Measurements from ENCODE around the gene ADAM19. TPM values are rescaled to one million over a fixed set of nuclear protein-coding genes. Genes with fewer than 3 reads are reported as not detected.

ADAM19 gene
- total and polyA plus RNA-seq, 2 experiments from 2014 or later, result 6.5 to 11.5 TPM

DNA sequence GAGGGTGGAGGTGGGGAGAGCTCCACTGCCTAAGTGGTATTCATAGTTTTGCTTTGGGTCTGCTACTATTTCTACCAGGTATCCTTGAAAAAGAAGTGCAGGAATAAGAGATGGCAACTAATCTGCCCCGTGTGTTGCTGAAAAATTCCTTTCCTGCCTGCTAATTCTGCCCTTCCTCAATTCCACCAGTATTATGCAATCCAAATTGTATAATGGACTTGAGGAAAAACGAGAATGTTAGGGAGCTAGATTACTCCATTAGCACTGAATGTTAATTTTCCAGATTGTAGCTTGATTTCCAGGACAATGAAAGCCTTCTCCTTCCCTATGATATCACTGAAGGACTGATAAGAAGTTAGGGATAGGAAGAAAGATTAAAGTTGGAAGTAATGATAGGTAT is 16.9 kb downstream of the ADAM19 start:
- peaks cover 18% of the 10 kb centered on the region for H3K4me1 ChIP-seq (ENCODE audit: low read depth)
- DNase-seq (ENCODE audit: low read depth in 1 of 2, low spot score in 1 of 2), result no peak
- no peak overlapping the region for H3K27ac ChIP-seq

DNA sequence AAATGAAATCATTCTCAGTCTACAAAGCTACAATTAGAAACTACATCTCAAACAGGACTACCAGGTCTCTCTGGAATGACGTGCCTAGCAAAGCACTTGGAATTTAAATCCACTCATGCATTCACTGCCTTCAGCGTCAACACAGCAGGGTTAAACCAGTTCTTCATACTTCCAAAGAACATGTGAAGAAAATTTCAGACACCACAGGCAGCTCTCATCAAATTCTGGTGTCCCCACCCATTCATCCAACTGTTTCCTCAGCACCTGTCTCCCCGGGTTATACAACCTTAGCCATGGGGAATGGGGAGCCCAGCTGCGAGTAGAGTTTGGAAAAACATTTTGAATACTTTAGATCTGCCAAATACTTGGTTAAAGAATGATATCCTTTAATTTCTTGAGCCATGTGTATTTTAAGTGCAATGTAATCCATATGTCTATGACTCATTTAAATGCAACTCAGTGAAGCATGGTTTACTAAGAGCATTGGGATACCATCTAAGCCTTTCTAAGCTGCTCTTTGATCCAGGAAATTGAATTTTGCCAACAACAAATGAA is 17.5 kb downstream of the ADAM19 start:
- peak in 1 of 2 donors; percentile 42 for DNase-seq (ENCODE audit: low read depth in 1 of 2, low spot score in 1 of 2)

More for the DNA sequence above, 16.9 kb downstream of the ADAM19 start:
- TF ChIP-seq, protein P1, sequence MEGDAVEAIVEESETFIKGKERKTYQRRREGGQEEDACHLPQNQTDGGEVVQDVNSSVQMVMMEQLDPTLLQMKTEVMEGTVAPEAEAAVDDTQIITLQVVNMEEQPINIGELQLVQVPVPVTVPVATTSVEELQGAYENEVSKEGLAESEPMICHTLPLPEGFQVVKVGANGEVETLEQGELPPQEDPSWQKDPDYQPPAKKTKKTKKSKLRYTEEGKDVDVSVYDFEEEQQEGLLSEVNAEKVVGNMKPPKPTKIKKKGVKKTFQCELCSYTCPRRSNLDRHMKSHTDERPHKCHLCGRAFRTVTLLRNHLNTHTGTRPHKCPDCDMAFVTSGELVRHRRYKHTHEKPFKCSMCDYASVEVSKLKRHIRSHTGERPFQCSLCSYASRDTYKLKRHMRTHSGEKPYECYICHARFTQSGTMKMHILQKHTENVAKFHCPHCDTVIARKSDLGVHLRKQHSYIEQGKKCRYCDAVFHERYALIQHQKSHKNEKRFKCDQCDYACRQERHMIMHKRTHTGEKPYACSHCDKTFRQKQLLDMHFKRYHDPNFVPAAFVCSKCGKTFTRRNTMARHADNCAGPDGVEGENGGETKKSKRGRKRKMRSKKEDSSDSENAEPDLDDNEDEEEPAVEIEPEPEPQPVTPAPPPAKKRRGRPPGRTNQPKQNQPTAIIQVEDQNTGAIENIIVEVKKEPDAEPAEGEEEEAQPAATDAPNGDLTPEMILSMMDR (IDR thresholded peaks at IDR 0.05; ENCODE audit: low read depth, low read length), result no peak
- no peaks in the 10 kb centered on the region for H3K27me3 ChIP-seq
- no peaks in the 10 kb centered on the region for H3K36me3 ChIP-seq
- H3K4me3 ChIP-seq, result no peak overlapping the region
- H3K9me3 ChIP-seq (ENCODE audit: low read depth), result no peaks in the 10 kb centered on the region

DNA sequence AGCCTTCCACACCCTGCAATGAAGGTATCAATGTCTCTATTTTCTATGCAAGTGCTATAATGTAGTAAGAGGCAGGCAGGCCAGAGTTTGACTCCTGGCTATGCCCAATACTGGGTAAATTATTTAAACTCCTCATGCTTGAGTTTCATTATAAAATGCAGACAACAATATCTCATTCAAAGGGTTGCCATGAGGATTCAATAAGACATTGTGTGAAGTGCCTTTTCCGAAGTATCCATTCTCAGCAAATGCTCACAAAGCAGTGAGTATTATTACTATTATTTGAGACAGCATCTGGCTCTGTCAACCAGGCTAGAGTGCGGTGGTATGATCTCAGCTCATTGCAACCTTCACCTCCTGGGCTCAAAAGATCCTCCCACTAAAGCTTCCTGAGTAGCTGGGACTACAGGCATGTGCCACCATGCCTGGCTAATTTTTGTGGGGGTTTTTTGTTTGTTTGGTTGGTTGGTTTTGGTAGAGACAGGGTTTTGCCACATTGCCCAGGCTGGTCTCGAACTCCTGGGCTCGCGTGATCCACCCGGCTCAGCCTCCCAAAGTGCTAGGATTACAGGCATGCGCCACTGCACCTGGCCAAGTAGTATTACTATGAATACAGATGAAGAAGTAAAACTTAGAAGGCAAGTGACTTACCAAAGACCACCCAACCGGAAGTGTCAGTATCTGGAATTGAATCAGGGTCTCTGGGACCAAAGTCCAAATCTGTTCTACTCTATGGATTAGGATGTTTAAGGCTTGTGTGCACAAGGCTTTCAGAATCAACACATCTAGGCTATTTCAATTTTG is 18.8 kb downstream of the ADAM19 start:
- no peak for DNase-seq (ENCODE audit: low read depth in 1 of 2, low spot score in 1 of 2)
- TF ChIP-seq, protein P1 (IDR thresholded peaks at IDR 0.05; ENCODE audit: low read depth, low read length), result no peak
- no peaks in the 10 kb centered on the region for H3K36me3 ChIP-seq
- no peak overlapping the region for H3K27ac ChIP-seq
- H3K4me1 ChIP-seq (ENCODE audit: low read depth), result peaks cover 13% of the 10 kb centered on the region
- no peak overlapping the region for H3K4me3 ChIP-seq
- no peaks in the 10 kb centered on the region for H3K27me3 ChIP-seq
- no peaks in the 10 kb centered on the region for H3K9me3 ChIP-seq (ENCODE audit: low read depth)

More for the DNA sequence above, 17.5 kb downstream of the ADAM19 start:
- no peaks in the 10 kb centered on the region for H3K9me3 ChIP-seq (ENCODE audit: low read depth)
- no peaks in the 10 kb centered on the region for H3K27me3 ChIP-seq
- H3K36me3 ChIP-seq, result no peaks in the 10 kb centered on the region
- H3K4me1 ChIP-seq (ENCODE audit: low read depth), result peaks cover 16% of the 10 kb centered on the region
- no peak overlapping the region for H3K27ac ChIP-seq
- no peak overlapping the region for H3K4me3 ChIP-seq
- TF ChIP-seq, protein P1 (IDR thresholded peaks at IDR 0.05; ENCODE audit: low read depth, low read length), result no peak

DNA sequence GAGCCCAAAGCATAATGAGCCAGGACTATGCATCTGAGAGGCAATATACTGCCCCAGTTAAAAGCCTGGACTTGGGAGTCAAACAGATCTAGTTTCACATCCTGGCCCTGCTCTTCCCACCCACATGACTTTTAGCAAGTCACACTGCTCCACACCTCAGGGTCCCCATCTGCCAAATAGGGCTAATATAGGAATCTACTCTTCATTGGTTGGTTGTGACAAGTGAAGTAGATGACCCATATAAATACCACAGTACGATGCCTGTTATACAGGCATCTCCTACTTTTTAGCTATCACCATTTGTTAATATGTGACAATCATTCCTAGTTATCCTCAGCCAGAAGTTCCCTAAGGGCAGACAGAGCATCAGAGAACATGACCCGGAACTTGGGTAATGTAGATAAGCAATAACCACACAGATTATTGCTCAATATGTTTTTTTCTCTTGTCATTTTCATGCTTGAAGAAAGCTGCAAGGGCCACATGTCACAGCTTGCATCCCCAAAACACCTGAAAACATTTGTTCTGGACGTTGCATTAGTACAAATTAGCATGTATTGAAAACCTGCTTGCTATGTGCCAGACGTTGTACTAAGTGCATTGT is 20.4 kb downstream of the ADAM19 start:
- DNase-seq (ENCODE audit: low read depth in 1 of 2, low spot score in 1 of 2), result no peak
- TF ChIP-seq, protein P1 (IDR thresholded peaks at IDR 0.05; ENCODE audit: low read depth, low read length), result no peak
- Histone ChIP-seq H3K4me3 (no peak overlapping the region), H3K27me3 (no peaks in the 10 kb centered on the region), H3K27ac (no peak overlapping the region), H3K4me1 (ENCODE audit: low read depth) (no peaks in the 10 kb centered on the region), H3K36me3 (no peaks in the 10 kb centered on the region), H3K9me3 (ENCODE audit: low read depth) (no peaks in the 10 kb centered on the region)

DNA sequence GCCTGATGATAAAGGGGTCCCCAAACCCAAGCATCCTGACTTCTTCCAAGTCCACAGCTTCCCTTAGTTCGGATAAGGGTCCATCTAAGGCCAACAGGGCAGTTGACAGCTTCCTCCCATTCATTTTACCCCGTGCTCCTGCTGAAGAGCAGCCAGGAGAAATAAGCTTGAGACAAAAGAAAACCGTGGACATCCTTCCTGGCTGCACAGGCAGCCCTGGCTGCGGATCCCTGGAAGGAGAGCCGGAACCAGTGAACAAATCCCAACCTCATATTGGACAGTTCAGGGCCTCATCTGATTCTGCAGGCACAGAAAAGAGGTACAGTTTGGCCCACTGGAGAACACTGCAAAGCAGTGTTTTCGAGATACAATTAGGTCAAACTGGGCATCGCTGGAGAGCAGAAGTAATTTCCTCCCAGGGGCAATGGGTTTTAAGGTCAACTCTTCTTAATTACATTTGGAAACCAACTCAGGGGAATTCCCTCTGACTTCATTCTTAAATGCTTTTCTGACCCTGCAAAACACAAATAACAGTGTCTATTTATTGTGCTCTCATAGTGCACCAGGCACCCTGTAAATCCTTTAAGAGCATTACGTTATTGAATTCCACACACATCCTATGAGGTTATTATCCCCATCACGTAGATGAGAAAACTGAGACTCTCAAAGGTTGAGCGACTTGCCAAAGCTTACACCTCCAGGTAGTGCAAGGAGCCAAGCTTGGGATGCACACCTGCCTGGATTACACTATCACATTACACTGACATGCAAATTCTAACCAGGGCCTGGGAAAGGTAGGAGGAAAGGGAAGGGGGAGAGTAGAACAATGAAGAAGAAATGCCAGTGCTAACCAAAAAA is 21.2 kb downstream of the ADAM19 start:
- no peaks in the 10 kb centered on the region for H3K27me3 ChIP-seq
- TF ChIP-seq, protein P1 (IDR thresholded peaks at IDR 0.05; ENCODE audit: low read depth, low read length), result no peak
- H3K4me1 ChIP-seq (ENCODE audit: low read depth), result no peaks in the 10 kb centered on the region
- H3K27ac ChIP-seq, result no peak overlapping the region
- no peaks in the 10 kb centered on the region for H3K9me3 ChIP-seq (ENCODE audit: low read depth)
- no peak overlapping the region for H3K4me3 ChIP-seq
- no peaks in the 10 kb centered on the region for H3K36me3 ChIP-seq
- no peak for DNase-seq (ENCODE audit: low read depth in 1 of 2, low spot score in 1 of 2)
